ENCODE results near the gene CXCL10.

Gene CXCL10

DNA sequence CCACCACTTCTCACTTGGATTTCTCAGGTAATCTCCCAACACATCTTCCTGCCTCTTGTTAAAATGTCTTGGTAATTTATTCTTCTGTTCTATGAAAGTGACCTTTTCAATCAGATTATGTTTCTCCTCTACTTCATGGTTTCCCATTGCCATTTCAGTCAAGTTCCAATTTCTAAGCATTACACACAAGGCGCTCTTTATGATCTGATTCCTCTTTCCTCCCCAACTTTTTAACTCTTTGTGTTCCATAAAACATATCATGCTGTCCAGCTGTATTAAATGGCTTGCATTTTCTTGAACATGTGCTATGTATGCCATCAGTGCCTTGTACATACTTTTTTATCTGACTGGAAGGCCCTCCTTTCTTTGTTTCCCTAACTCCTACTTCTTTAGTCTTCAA, 38.1 kb upstream of the CXCL10 start:
- no peak for TF ChIP-seq NFIC (IDR thresholded peaks at IDR 0.05)
- no peak for TF ChIP-seq TAF1 (IDR thresholded peaks at IDR 0.05; ENCODE audit: low read depth)
- TF ChIP-seq TCF12 (IDR thresholded peaks at IDR 0.05; ENCODE audit: low read depth): no peak
- no peak for TF ChIP-seq EP300 (IDR thresholded peaks at IDR 0.05; ENCODE audit: borderline replicate concordance)
- no peak for TF ChIP-seq TEAD4 (IDR thresholded peaks at IDR 0.05)
- TF ChIP-seq, protein P1, sequence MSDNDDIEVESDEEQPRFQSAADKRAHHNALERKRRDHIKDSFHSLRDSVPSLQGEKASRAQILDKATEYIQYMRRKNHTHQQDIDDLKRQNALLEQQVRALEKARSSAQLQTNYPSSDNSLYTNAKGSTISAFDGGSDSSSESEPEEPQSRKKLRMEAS (IDR thresholded peaks at IDR 0.05): no peak
- no peak for TF ChIP-seq ZBTB7A (IDR thresholded peaks at IDR 0.05; ENCODE audit: low read depth)
- TF ChIP-seq, protein P2, sequence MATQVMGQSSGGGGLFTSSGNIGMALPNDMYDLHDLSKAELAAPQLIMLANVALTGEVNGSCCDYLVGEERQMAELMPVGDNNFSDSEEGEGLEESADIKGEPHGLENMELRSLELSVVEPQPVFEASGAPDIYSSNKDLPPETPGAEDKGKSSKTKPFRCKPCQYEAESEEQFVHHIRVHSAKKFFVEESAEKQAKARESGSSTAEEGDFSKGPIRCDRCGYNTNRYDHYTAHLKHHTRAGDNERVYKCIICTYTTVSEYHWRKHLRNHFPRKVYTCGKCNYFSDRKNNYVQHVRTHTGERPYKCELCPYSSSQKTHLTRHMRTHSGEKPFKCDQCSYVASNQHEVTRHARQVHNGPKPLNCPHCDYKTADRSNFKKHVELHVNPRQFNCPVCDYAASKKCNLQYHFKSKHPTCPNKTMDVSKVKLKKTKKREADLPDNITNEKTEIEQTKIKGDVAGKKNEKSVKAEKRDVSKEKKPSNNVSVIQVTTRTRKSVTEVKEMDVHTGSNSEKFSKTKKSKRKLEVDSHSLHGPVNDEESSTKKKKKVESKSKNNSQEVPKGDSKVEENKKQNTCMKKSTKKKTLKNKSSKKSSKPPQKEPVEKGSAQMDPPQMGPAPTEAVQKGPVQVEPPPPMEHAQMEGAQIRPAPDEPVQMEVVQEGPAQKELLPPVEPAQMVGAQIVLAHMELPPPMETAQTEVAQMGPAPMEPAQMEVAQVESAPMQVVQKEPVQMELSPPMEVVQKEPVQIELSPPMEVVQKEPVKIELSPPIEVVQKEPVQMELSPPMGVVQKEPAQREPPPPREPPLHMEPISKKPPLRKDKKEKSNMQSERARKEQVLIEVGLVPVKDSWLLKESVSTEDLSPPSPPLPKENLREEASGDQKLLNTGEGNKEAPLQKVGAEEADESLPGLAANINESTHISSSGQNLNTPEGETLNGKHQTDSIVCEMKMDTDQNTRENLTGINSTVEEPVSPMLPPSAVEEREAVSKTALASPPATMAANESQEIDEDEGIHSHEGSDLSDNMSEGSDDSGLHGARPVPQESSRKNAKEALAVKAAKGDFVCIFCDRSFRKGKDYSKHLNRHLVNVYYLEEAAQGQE (IDR thresholded peaks at IDR 0.05; ENCODE audit: low read depth): no peak
- no peak for TF ChIP-seq EGR1 (IDR thresholded peaks at IDR 0.05)
- TF ChIP-seq CEBPB (IDR thresholded peaks at IDR 0.05): no peak
- TF ChIP-seq FOXM1 (IDR thresholded peaks at IDR 0.05; ENCODE audit: borderline replicate concordance, low read depth): no peak
- TF ChIP-seq YY1 (IDR thresholded peaks at IDR 0.05; ENCODE audit: low read depth): no peak
- TF ChIP-seq CREB1 (IDR thresholded peaks at IDR 0.05; ENCODE audit: low read depth): no peak

DNA sequence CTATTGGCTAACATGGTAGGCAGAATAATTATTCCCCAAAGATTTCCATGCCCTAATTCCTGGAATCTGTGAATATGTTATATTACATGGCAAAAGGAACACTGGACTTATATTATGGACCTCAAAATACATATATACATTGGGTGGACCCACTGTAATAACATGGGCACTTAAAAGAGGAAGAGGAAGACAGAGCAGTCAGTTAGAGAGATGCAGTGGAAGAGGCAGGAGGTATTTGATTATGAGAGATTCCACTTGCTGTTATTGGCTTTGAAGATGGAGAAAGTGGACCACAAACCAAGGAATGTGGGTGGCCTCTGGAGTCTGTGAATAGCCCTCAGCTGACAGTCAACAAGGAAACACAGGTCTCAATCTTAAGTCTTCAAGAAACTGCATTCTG, 37.2 kb upstream of the CXCL10 start:
- TF ChIP-seq ZBTB7A (IDR thresholded peaks at IDR 0.05; ENCODE audit: low read depth) (no peak), NFIC (IDR thresholded peaks at IDR 0.05) (no peak), FOXM1 (IDR thresholded peaks at IDR 0.05; ENCODE audit: borderline replicate concordance, low read depth) (no peak), TEAD4 (IDR thresholded peaks at IDR 0.05) (no peak), YY1 (IDR thresholded peaks at IDR 0.05; ENCODE audit: low read depth) (no peak), TAF1 (IDR thresholded peaks at IDR 0.05; ENCODE audit: low read depth) (no peak), TCF12 (IDR thresholded peaks at IDR 0.05; ENCODE audit: low read depth) (no peak), CEBPB (IDR thresholded peaks at IDR 0.05) (no peak), EP300 (IDR thresholded peaks at IDR 0.05; ENCODE audit: borderline replicate concordance) (no peak), RAD21 (IDR thresholded peaks at IDR 0.05; ENCODE audit: low read depth) (no peak), EGR1 (IDR thresholded peaks at IDR 0.05) (no peak), CREB1 (IDR thresholded peaks at IDR 0.05; ENCODE audit: low read depth) (no peak)
- TF ChIP-seq, protein P3, sequence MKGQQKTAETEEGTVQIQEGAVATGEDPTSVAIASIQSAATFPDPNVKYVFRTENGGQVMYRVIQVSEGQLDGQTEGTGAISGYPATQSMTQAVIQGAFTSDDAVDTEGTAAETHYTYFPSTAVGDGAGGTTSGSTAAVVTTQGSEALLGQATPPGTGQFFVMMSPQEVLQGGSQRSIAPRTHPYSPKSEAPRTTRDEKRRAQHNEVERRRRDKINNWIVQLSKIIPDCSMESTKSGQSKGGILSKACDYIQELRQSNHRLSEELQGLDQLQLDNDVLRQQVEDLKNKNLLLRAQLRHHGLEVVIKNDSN (IDR thresholded peaks at IDR 0.05): no peak
- TF ChIP-seq, protein P2 (IDR thresholded peaks at IDR 0.05; ENCODE audit: low read depth): no peak
- TF ChIP-seq, protein P1 (IDR thresholded peaks at IDR 0.05): no peak

DNA sequence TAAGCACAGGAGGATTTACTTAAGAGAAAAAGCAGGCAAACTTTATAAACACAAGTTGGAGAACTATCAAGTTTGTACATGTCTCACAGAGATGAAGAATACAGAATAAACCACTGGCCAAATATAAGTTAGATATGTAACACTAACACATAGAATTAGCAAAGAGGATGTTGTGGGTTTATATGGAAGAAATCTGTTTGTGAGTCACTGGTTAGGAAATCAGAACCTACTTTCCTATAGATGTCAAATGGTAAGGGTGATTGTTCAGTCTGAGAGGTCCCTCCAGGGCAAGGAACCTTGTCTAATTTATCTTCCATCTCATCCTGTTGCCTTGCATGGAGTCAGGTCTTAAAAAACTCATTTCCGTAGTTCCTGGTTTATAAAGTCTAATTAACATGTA, 36.5 kb upstream of the CXCL10 start:
- TF ChIP-seq TCF12 (IDR thresholded peaks at IDR 0.05; ENCODE audit: low read depth) (no peak), EP300 (IDR thresholded peaks at IDR 0.05; ENCODE audit: borderline replicate concordance) (no peak), TAF1 (IDR thresholded peaks at IDR 0.05; ENCODE audit: low read depth) (no peak), ZBTB7A (IDR thresholded peaks at IDR 0.05; ENCODE audit: low read depth) (no peak), NFIC (IDR thresholded peaks at IDR 0.05) (no peak), YY1 (IDR thresholded peaks at IDR 0.05; ENCODE audit: low read depth) (no peak), RAD21 (IDR thresholded peaks at IDR 0.05; ENCODE audit: low read depth) (no peak), FOXM1 (IDR thresholded peaks at IDR 0.05; ENCODE audit: borderline replicate concordance, low read depth) (no peak), TEAD4 (IDR thresholded peaks at IDR 0.05) (no peak), EGR1 (IDR thresholded peaks at IDR 0.05) (no peak)
- TF ChIP-seq, protein P3 (IDR thresholded peaks at IDR 0.05): no peak

DNA sequence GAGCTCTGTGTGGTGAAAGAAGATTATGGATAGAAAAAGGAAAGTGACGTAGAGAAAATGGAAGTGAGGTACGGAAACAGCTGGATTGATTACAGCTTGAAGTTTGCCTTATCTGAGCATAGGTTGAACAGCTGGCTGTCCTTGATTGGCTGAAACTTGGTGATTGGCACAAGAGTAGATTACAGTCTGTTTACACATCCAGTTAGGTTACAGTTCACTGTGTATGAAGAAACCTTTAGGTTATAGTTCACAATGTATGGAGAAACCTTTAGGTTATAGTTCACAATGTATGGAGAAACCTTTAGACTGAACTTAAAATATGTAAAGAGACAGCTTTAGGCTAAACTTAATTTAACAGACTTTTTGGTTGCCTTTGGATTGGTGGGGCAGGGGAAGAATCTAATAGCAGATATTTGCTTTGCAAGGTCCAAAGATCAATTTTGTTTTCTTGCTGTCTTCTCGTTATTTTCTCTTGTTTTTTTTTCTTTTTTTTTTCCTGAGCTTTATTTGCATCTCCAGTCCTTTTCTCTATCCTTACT, 35.7 kb upstream of the CXCL10 start:
- TF ChIP-seq, protein P3 (IDR thresholded peaks at IDR 0.05): no peak
- TF ChIP-seq CEBPB (IDR thresholded peaks at IDR 0.05) (no peak), RAD21 (IDR thresholded peaks at IDR 0.05; ENCODE audit: low read depth) (no peak), TCF12 (IDR thresholded peaks at IDR 0.05; ENCODE audit: low read depth) (no peak), TEAD4 (IDR thresholded peaks at IDR 0.05) (no peak), YY1 (IDR thresholded peaks at IDR 0.05; ENCODE audit: low read depth) (no peak)

DNA sequence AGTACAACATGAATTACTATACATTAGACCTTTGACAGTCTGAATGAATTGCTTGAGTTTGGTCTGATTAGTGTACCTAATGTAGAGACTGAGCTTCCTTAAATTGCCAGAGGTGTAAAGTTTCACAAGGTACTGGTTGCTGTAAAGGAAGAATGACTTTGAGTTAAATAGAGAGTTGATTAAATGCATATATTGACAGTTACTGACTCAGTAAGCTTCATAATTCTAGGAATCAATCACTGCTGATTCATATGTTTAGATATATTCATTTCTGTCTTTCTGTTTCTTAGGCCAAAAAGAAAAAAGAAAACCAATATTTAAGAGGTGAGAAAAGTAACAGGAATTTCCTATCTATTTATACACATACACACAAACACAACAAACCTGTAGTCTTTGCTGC, 35.0 kb upstream of the CXCL10 start:
- no peak for TF ChIP-seq CEBPB (IDR thresholded peaks at IDR 0.05)
- no peak for TF ChIP-seq EP300 (IDR thresholded peaks at IDR 0.05; ENCODE audit: borderline replicate concordance)
- TF ChIP-seq NFIC (IDR thresholded peaks at IDR 0.05): no peak
- TF ChIP-seq TCF12 (IDR thresholded peaks at IDR 0.05; ENCODE audit: low read depth): no peak
- TF ChIP-seq FOXM1 (IDR thresholded peaks at IDR 0.05; ENCODE audit: borderline replicate concordance, low read depth): no peak
- TF ChIP-seq CREB1 (IDR thresholded peaks at IDR 0.05; ENCODE audit: low read depth): no peak
- TF ChIP-seq TAF1 (IDR thresholded peaks at IDR 0.05; ENCODE audit: low read depth): no peak
- TF ChIP-seq, protein P3 (IDR thresholded peaks at IDR 0.05): no peak
- no peak for TF ChIP-seq TEAD4 (IDR thresholded peaks at IDR 0.05)
- TF ChIP-seq EGR1 (IDR thresholded peaks at IDR 0.05): no peak
- TF ChIP-seq ZBTB7A (IDR thresholded peaks at IDR 0.05; ENCODE audit: low read depth): no peak
- TF ChIP-seq RAD21 (IDR thresholded peaks at IDR 0.05; ENCODE audit: low read depth): no peak
- no peak for TF ChIP-seq YY1 (IDR thresholded peaks at IDR 0.05; ENCODE audit: low read depth)
- TF ChIP-seq, protein P2 (IDR thresholded peaks at IDR 0.05; ENCODE audit: low read depth): no peak
- TF ChIP-seq, protein P1 (IDR thresholded peaks at IDR 0.05): no peak

Data from Ishikawa (cell line).